ENCODE measurements around the gene OBSL1. TPM values are rescaled to one million over a fixed set of nuclear protein-coding genes. Genes with fewer than 3 reads are reported as not detected.

OBSL1 gene
- total RNA-seq, 1 experiment from 2014 or later, result 67.8 TPM

DNA sequence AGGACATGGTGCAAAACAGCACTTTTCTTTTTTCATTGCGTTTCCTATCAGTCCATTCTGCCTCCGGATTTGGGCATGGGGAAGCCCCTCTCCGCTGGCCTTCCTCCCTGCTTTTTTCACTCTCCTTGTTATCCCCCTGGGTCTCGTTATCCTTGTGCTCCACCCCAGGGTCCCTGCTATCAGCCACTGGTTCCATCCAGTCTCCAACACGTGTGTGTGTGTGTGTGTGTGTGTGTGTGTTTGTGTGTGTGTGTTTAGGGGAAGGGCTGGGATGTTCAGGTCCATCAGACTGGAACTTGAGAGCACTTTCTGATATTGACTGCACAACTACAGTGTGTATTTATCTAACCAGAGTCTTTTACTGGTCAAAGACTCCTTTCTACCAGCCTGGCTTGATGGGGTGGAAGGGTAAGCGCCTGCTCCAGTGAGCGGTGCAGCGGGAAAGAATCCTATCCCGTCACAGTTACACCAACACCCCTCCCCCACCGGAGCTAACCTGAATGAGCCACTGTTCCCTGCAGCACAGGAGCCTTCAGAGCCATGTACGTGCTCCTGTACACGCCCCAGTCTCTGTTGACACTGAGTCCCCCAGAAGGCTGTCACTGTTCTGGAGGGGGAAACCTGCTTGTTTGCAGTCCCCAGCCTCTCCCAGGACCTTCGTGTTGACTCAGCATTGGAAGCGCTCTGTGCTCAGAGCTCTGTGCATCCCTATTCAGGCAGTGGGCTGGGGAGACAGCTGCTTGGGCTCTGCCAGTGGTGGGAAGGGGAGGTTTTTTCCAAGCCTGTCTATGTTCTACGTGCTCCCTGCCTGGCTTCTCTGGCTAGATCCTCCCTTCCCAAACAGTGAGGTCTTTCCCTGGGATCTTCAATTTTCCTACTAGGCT lies 5.4 kb upstream of the OBSL1 start:
- Histone ChIP-seq H3K36me3 (no peaks in the 10 kb centered on the region), H3K9me3 (replicated peaks) (no peaks in the 10 kb centered on the region), H3K27ac (peak overlapping the region; percentile 14; the same call in 1 of the 2 replicates), H3K4me1 (peaks cover 22% of the 10 kb centered on the region), H3K4me3 (peak overlapping the region; percentile 32), H3K27me3 (no peaks in the 10 kb centered on the region)
- DNase-seq, result peak; percentile 73 to 86

- no peak overlapping the region for H3K4me3 ChIP-seq
- no peaks in the 10 kb centered on the region for H3K9me3 ChIP-seq (replicated peaks)
- DNase-seq, result no peak
- H3K27me3 ChIP-seq, result no peaks in the 10 kb centered on the region
- H3K27ac ChIP-seq, result no peak overlapping the region
- no peaks in the 10 kb centered on the region for H3K36me3 ChIP-seq
- H3K4me1 ChIP-seq, result peaks cover 23% of the 10 kb centered on the region
These were observed 4.5 kb upstream of the OBSL1 start for GRCh38 chr2:219575566-219576504.

DNA sequence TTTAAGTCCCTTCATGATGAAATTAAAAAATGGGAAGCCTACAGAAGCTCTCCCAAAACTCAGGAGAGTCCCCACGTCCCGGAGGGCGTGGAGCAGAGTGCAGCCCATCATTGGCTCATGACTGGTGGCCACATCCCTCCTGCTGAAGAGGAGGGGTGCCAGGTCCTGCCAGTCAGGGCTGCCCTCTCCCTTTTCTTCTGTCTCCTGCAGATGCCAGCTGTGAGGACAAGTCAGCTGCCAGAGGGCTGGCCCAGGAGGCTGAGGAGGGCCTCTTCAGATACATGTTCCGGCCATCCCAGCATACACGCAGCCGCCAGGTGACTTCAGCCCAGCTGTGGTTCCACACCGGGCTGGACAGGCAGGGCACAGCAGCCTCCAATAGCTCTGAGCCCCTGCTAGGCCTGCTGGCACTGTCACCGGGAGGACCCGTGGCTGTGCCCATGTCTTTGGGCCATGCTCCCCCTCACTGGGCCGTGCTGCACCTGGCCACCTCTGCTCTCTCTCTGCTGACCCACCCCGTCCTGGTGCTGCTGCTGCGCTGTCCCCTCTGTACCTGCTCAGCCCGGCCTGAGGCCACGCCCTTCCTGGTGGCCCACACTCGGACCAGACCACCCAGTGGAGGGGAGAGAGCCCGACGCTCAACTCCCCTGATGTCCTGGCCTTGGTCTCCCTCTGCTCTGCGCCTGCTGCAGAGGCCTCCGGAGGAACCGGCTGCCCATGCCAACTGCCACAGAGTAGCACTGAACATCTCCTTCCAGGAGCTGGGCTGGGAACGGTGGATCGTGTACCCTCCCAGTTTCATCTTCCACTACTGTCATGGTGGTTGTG lies 3.4 kb upstream of the OBSL1 start:
- Histone ChIP-seq H3K27me3 (no peaks in the 10 kb centered on the region), H3K36me3 (peaks cover under 1% of the 10 kb centered on the region), H3K9me3 (replicated peaks) (no peaks in the 10 kb centered on the region), H3K4me1 (peaks cover 23% of the 10 kb centered on the region), H3K27ac (no peak overlapping the region), H3K4me3 (no peak overlapping the region)
- no peak for DNase-seq

DNA sequence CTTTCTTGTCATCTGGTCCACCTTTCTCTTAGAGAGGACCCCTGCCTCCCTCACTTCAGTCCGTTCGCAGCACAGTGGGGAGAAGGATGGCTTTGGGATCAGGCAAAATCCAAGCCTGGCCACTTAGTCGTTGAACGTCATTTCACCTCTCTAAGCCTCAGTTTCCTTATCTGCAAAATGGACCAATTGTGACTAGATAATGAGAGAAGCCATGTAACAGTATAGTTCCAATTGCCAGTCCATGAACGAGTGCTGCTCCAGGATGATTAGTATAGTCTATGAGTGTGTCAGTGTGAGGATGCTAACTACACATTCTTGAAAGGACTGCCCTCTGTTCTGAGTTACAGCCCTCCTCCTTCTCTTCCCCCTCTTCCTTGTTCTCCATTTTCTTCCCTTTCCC lies 1.8 kb upstream of the OBSL1 start:
- H3K9me3 ChIP-seq (replicated peaks), result no peaks in the 10 kb centered on the region

DNA sequence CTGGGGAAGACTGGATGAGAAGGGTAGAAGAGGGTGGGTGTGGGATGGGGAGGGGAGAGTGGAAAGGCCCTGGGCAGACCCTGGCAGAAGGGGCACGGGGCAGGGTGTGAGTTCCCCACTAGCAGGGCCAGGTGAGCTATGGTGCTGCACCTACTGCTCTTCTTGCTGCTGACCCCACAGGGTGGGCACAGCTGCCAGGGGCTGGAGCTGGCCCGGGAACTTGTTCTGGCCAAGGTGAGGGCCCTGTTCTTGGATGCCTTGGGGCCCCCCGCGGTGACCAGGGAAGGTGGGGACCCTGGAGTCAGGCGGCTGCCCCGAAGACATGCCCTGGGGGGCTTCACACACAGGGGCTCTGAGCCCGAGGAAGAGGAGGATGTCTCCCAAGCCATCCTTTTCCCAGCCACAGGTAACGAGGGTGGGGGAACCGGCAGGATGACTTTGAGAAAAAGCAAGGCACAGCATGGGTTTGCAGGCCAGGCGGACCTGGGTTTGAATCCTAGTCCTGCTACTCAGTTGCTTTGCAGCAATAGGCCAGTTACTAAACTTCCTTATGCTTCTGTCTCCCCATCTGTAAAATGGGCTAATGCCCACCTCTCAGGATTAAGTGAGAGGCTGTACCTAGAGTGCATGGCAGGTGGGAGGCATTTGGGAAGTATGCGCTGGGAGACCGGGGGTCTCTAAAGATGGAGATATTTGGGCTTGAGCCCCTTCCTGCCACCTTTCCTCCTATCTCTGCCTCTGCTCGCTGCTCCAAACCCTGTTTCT lies 1.1 kb upstream of the OBSL1 start, which contains the start of gene INHA:
Gene INHA (plus strand): TSS at position 74 of the 765 bp plus-strand sequence. CDS start 65 bp downstream, at position 139.
- Histone ChIP-seq H3K27me3 (no peaks in the 10 kb centered on the region), H3K36me3 (peaks cover 10% of the 10 kb centered on the region), H3K27ac (peak within 1 kb of the TSS; percentile 83), H3K9me3 (replicated peaks) (no peaks in the 10 kb centered on the region), H3K4me1 (peaks cover 27% of the 10 kb centered on the region), H3K4me3 (peak within 1 kb of the TSS; percentile 94)
- no peak for DNase-seq

More for the DNA sequence above, 1.8 kb upstream of the OBSL1 start:
- H3K4me3 ChIP-seq, result no peak overlapping the region
- no peak overlapping the region for H3K27ac ChIP-seq
- no peaks in the 10 kb centered on the region for H3K27me3 ChIP-seq
- peaks cover 10% of the 10 kb centered on the region for H3K36me3 ChIP-seq
- H3K4me1 ChIP-seq, result peaks cover 31% of the 10 kb centered on the region
- no peak for DNase-seq

DNA sequence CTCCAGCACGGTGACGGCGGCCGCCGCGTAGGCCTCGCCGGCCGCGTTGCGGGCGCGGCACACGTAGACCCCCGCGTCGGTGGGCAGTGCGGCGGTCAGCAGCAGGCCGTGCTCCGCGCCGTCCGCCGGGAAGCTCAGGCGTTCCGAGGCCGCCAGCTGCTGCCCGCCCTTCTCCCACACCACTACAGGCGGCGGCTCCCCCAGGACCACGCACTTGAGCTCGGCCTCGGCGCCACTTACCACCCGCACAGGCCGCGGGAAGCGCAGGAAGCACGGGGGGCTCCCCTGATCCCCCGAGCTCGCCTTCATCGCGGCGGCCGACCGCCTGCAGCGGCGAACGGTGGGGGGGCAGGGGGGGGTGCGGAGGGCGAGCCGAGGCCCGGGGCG lies 422 bp downstream of the OBSL1 start:
- Histone ChIP-seq H3K27ac (peak overlapping the region; percentile 83), H3K9me3 (replicated peaks) (no peaks in the 10 kb centered on the region), H3K27me3 (no peaks in the 10 kb centered on the region), H3K4me1 (peaks cover 15% of the 10 kb centered on the region), H3K36me3 (peaks cover 10% of the 10 kb centered on the region), H3K4me3 (peak overlapping the region; percentile 94)
- peak; percentile 32 for DNase-seq

DNA sequence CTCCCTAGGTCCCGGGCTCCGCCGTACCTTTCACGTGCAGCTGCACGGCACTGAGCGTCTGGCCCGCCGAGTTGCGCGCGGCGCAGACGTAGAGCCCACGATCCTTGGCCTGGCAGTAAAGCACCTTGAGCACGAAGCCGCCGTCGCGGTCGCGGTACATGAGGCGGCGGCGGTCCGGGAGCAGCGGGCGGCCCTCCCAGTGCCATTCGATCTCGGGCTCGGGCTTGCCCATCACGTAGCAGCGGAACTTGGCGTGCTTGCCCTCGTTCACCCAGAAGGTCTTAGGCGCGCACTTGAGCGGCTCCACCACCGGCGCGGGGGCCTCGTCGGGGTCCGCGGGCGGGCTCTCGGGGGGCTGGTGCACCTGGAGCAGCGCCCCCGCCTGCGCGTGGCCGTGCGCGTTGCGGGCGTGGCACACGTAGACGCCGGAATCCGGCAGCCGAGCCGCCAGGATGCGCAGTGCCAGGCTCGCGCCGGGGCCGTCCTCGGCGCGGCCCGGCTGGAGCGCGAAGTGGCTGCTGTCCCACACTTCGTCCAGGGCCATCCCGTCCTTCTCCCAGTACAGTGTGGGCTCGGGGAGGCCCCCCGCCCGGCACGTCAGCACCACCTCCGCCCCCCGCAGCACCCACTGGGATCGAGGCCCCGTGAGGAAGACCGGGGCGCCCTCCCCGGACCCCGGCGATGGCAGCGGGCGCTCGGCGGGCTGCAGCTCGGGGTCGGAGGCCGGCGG lies 980 bp downstream of the OBSL1 start:
- Histone ChIP-seq H3K4me1 (peaks cover 15% of the 10 kb centered on the region), H3K4me3 (peak overlapping the region; percentile 94), H3K36me3 (peaks cover 10% of the 10 kb centered on the region), H3K9me3 (replicated peaks) (no peaks in the 10 kb centered on the region), H3K27me3 (no peaks in the 10 kb centered on the region), H3K27ac (peak overlapping the region; percentile 83; the same call in 1 of the 2 replicates)
- peak in 1 of 2 experiments; percentile 33 for DNase-seq

DNA sequence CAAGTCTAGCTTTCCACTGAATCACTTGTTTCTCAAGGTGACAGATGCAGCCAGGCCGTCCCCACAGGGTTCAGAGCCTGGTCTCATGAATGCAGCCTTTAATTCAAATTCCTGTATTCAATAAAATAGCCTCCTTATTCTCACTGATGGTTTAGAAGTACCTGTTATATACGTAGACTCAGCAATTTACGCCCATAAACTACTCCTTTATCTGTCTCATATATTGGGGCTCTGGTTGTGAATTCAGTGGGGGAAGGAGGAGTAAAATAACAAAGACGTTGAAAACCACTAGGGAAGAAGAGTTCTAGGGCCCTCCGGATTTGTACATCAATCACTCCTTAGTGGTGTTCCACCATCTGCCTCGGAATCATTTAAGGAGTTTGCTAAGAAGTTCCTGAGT lies 1.7 kb downstream of the OBSL1 start:
- Histone ChIP-seq H3K27me3 (no peaks in the 10 kb centered on the region), H3K27ac (no peak overlapping the region), H3K9me3 (replicated peaks) (no peaks in the 10 kb centered on the region), H3K36me3 (peaks cover 10% of the 10 kb centered on the region), H3K4me1 (peaks cover 15% of the 10 kb centered on the region), H3K4me3 (peak overlapping the region; percentile 94)
- DNase-seq, result no peak

- no peaks in the 10 kb centered on the region for H3K27me3 ChIP-seq
- no peak overlapping the region for H3K4me3 ChIP-seq
- peaks cover 15% of the 10 kb centered on the region for H3K4me1 ChIP-seq
- H3K9me3 ChIP-seq (replicated peaks), result no peaks in the 10 kb centered on the region
- peak; percentile 47 to 64 for DNase-seq
- H3K27ac ChIP-seq, result no peak overlapping the region
- H3K36me3 ChIP-seq, result peaks cover 10% of the 10 kb centered on the region
These were observed 2.3 kb downstream of the OBSL1 start for GRCh38 chr2:219569041-219569440.

GRCh38 chr2:219567791-219568361 lies 3.5 kb downstream of the OBSL1 start:
- H3K4me1 ChIP-seq, result peaks cover 23% of the 10 kb centered on the region
- H3K9me3 ChIP-seq (replicated peaks), result no peaks in the 10 kb centered on the region
- H3K36me3 ChIP-seq, result peaks cover 10% of the 10 kb centered on the region
- DNase-seq, result no peak
- H3K4me3 ChIP-seq, result no peak overlapping the region
- H3K27me3 ChIP-seq, result no peaks in the 10 kb centered on the region
- no peak overlapping the region for H3K27ac ChIP-seq

- Histone ChIP-seq H3K36me3 (peaks cover 10% of the 10 kb centered on the region), H3K27me3 (no peaks in the 10 kb centered on the region), H3K9me3 (replicated peaks) (no peaks in the 10 kb centered on the region), H3K27ac (no peak overlapping the region), H3K4me1 (peaks cover 28% of the 10 kb centered on the region), H3K4me3 (no peak overlapping the region)
- DNase-seq, result no peak
These were observed 4.2 kb downstream of the OBSL1 start for GRCh38 chr2:219567131-219567530.

GRCh38 chr2:219566640-219567039 lies 4.7 kb downstream of the OBSL1 start:
- Histone ChIP-seq H3K27me3 (no peaks in the 10 kb centered on the region), H3K27ac (no peak overlapping the region), H3K4me3 (no peak overlapping the region), H3K36me3 (peaks cover 10% of the 10 kb centered on the region), H3K9me3 (replicated peaks) (no peaks in the 10 kb centered on the region), H3K4me1 (peaks cover 28% of the 10 kb centered on the region)
- DNase-seq, result no peak

Data from SJCRH30 (cell line).